BJ (cell line): Measurements from ENCODE around the gene ARHGEF28. TPM values are rescaled to one million over a fixed set of nuclear protein-coding genes. Genes with fewer than 3 reads are reported as not detected.

Experiments
- CTCF ChIA-PET: fragments of 350-600 bp; formaldehyde crosslinking; extraction: SDS; loops from one replicate; lab custom pipeline; 2021; ENCODE audit warnings: antibody characterized with exemption, inconsistent platforms; lab: Yijun Ruan, JAX
- POLR2A ChIA-PET: fragments of 300-600 bp; sonication (Branson Sonifier 250); formaldehyde crosslinking; extraction: SDS; loops from one replicate; lab custom pipeline; 2021; ENCODE audit warnings: antibody characterized with exemption; lab: Charles Lee
- DNase-seq: peaks from one replicate; pipeline ENCODE4 v3.0.0-alpha.2; 2011; ENCODE audit warnings: low read depth
- H3K27me3 ChIP-seq: 2 replicates; pipeline ENCODE4 v1.6.0; 2011; ENCODE audit warnings: low read length; ENCODE audit not compliant: control insufficient read depth, insufficient read depth
- H3K36me3 ChIP-seq: 2 replicates; pipeline ENCODE4 v1.5.1; 2011; ENCODE audit warnings: low read length; ENCODE audit not compliant: control insufficient read depth, insufficient read depth
- H3K4me3 ChIP-seq: 2 replicates; pipeline ENCODE4 v1.5.1; 2011; ENCODE audit warnings: low read depth, mild to moderate bottlenecking, control low read depth, low read length
- CTCF ChIP-seq: IDR thresholded peaks from 2 replicates; pipeline ENCODE4 v1.5.1; 2011; ENCODE audit warnings: low read depth, mild to moderate bottlenecking, control low read depth, inconsistent platforms, low read length, moderate library complexity; ENCODE audit not compliant: insufficient read depth
- polyA plus RNA-seq: library from polyadenylated mRNA; depleted of rRNA; stranded (reverse); fragments of >200 nt; gene quantifications from 2 replicates; pipeline ENCODE4 v1.2.3, GENCODE V29; 2011

The ARHGEF28 gene
- polyA plus RNA-seq, 1 experiment = 2.8 TPM

DNA sequence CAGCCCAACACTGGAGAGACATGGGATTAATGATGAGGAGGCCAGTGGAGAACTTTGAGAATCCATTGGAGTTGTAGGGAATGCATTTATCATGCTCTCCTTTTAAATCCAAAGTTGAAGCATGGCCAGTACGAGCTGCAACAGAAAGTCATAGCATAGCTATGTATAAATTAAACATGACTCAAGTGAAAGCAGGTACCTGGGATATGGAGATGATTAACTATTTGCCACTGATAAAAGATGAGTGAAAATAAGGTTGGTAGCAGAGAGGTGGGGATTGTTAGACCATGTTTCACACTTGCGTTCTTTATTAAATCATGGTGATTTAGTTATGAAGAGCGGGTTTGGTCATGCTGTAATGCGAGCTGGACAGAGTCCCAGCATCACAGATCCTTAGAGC is 189.6 kb downstream of the ARHGEF28 start:
- Histone ChIP-seq H3K4me3 (no peak overlapping the region), H3K27me3 (no peaks in the 10 kb centered on the region), H3K36me3 (no peaks in the 10 kb centered on the region)
- no peak for TF ChIP-seq CTCF
- no peak for DNase-seq
- ChIA-PET CTCF (interaction anchor here (0.5 to 2.3 kb wide), 4 partner anchors 11 to 224 kb away, joined by 3 to 10 read pairs (median 4); no protein-coding TSS in a partner anchor), POLR2A (no interaction called here)

GRCh38 chr5:73816656-73817420 is 190.8 kb downstream of the ARHGEF28 start:
- no peaks in the 10 kb centered on the region for H3K27me3 ChIP-seq
- H3K4me3 ChIP-seq = no peak overlapping the region
- no peak for TF ChIP-seq CTCF
- no peaks in the 10 kb centered on the region for H3K36me3 ChIP-seq
- peak; percentile 50 for DNase-seq
- ChIA-PET POLR2A (interaction anchor here (0.5 to 0.6 kb wide), 2 partner anchors 34 to 139 kb away, joined by 6 to 7 read pairs; no protein-coding TSS in a partner anchor), CTCF (interaction anchor here (0.9 kb wide), 1 partner anchor 51 kb away, joined by 3 read pairs; no protein-coding TSS in a partner anchor)

- POLR2A ChIA-PET = interaction anchor here (0.8 kb wide), 1 partner anchor 9 kb away, joined by 3 read pairs; no protein-coding TSS in a partner anchor
Observed at GRCh38 chr5:73818357-73818756, 192.4 kb downstream of the ARHGEF28 start.

GRCh38 chr5:73820326-73820725 is 194.3 kb downstream of the ARHGEF28 start:
- ChIA-PET CTCF (interaction anchor here (0.7 kb wide), 1 partner anchor 28 kb away, joined by 3 read pairs; no protein-coding TSS in a partner anchor), POLR2A (no interaction called here)
- H3K27me3 ChIP-seq = no peaks in the 10 kb centered on the region
- DNase-seq = no peak
- H3K36me3 ChIP-seq = no peaks in the 10 kb centered on the region
- no peak for TF ChIP-seq CTCF
- H3K4me3 ChIP-seq = no peak overlapping the region

More at GRCh38 chr5:73818357-73818756, 192.4 kb downstream of the ARHGEF28 start:
- Histone ChIP-seq H3K4me3 (no peak overlapping the region), H3K36me3 (no peaks in the 10 kb centered on the region), H3K27me3 (no peaks in the 10 kb centered on the region)
- no peak for TF ChIP-seq CTCF
- CTCF ChIA-PET = interaction anchor here (1.0 to 1.5 kb wide), 2 partner anchors 25 to 228 kb away, joined by 4 read pairs; no protein-coding TSS in a partner anchor
- peak; percentile 69 for DNase-seq

GRCh38 chr5:73821003-73821402 is 195.0 kb downstream of the ARHGEF28 start:
- DNase-seq = no peak
- H3K27me3 ChIP-seq = no peaks in the 10 kb centered on the region
- H3K4me3 ChIP-seq = no peak overlapping the region
- ChIA-PET CTCF (no interaction called here), POLR2A (no interaction called here)
- H3K36me3 ChIP-seq = no peaks in the 10 kb centered on the region
- TF ChIP-seq CTCF = no peak
